NCI-H2196 (cell line): Measurements from ENCODE around the gene DCLK3.

ENCODE experiments used
- DNase-seq: peaks from one replicate; lab custom pipeline; 2025; ENCODE audit not compliant: unreplicated experiment; lab: John Stamatoyannopoulos, UW

Gene DCLK3

DNA sequence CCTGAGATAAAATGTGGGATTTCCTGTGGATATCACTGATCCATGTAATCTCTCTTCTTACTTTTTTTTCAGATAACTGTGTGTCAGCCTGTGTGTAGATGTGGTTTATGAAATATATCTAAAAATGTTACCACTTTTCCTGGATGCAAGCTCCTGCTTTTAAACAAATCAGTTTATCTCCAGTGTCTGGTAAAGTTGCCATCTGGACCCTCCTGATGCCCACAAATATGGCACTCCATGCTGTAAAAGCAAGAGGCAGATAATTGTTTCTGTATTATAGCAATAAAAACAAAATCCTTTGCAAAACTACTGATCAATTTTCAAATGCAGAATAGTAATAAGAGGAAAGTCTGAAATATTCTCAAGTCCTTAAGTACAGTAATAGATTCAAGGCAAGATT is 7.6 kb upstream of the DCLK3 start:
- no peak for DNase-seq

DNA sequence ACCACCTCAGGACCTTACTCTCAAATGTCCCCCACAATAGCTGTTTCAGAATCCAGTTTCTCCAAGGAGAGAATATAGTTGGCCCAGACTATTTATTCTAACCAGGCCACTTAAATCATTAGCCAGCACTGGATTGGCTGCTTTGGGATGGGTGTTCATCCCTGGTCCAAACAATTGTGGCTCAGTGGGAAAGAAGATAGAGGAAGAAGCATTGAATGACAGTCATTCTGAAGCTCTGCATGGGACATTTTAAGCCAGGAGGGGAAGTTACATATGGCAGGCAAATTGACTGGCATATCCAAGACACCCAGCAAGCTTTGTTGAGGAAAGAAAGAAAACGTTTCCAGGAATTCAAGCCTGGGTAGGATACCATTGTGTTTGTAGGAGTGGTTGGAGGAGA is 5.6 kb upstream of the DCLK3 start:
- no peak for DNase-seq

DNA sequence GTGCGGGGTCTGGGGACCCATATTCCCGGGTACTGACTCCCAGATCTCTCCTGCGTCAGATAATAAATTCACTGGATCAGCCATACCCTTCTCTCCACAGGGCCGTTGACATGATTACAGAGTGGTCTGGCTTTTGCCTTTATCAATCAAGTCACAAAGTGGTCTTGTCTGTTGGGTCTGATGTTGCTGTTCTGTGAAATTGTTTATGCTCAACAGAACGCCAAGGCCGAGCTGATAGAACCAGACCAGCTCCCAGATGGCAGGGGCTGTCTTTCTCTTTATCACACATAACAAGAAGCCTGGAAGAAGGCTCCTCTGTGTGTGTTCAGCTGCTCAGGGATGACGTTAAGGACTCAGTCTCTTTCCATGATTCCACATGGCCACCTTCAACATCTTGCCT is 751 bp upstream of the DCLK3 start:
- DNase-seq, result no peak

DNA sequence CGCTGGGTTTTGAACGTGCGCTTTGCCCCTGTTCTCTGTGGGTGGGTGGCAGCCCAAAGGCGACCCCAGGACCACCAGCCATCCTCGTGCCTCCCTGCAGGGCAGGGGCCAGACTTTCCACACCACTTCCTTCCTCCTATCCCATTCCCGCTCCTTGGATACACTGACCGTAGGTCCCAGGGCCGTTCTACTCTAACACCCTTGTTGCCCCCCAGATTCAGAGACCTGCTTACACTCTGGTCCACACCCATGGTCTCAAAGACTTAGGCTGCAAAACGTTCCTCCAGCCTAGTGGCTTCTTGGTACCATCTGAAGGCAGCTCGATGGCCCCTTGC is 318 bp upstream of the DCLK3 start:
- DNase-seq, result no peak

DNA sequence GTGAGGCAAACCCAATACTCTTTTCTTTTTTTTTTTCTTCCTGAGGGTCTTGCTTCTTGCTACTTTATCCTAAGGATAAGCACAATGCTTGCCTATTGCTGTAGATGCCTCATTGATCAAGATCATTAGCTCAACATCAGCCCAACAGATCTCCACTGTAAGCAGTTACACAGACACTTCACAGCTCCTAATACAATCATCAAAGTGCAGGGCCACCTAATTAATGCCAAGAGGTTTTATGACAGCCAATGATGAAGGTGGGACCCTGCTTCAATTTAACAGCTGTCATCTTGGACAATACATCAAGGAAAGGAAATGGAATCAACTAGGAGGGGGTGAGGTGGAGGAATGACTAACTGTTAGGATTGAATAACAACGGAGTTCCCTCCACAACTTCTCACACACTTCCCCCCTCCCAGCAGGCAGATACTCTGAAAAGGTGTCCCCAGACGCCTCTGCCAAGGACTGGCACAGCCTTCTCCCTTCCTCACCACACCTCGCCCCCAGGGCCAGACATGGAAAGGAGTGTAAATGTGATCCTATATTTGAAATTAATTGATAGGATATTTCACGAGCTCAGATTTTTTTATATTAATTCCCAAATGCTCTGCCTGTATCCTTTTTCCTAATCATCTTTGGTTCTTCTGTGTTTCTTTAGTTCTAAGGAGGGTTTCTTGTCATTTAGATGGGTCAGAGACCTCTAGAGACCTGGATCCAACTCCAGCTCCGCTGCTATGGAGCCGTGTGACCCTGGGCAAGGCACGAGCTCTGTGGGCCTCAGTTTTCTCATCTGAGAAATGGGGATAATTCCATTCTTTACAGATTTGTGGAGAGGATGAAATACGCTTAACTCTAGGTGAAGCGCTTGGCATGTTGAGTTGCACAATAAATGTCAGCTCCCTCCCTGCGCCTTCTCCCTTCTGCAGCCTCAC is 1.2 kb downstream of the DCLK3 start:
- DNase-seq, result no peak

DNA sequence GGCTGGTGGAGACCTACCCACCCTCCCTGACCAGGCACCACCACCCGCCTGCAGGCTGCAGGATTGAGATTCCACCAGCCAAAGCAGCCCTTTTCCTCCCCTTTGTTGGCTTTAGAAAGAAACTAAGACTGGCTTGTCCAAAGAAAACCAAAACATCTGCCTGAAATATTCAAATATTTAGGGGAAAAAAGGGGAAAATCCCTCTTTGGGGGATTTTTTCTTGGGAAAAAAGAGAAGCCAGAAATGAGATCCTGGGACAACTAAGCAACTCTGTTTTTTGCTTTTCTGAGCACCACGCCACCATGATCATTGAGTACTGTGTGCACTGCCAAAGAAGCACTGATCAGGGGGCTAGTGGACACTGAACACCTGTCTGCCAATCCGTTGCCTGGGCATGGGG is 2.6 kb downstream of the DCLK3 start:
- DNase-seq, result no peak

DNA sequence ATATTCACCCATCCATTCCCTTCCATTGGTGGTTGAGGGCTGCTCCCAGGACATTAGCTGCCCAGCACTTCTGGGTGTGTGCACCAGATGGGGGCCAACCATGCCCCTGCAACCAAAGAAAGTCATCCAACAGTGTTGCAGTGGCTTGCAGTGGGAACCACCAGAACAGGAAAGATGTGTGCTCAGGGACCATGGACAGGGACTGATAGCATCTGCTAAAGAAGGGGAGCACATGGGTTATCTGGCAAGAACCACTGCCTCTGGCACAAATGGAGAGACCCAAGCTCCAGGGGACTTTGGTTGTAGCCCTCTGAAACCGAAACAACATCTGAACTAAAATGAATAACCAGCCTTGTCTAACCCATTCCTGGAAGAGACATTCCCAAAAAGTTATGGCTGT is 8.1 kb downstream of the DCLK3 start:
- DNase-seq, result no peak

DNA sequence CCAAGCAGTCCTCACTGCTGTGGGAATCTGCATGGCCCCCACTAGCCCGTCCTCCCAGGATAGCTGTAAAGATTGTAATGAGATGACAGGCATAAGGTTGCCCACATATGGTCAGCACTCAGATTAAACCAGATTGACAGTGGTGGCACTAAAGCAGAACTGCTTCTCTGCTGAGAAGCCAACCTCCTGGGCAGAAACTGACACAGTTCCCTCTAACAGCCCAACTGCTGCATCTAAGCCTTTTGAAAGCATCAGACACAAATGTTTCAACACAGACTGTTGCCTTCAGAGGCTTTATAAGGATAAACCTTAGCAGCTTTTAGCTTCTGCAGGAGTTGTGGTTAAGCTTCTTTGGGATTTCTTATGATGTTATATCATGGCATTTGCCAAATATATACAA is 13.0 kb downstream of the DCLK3 start:
- DNase-seq, result no peak

DNA sequence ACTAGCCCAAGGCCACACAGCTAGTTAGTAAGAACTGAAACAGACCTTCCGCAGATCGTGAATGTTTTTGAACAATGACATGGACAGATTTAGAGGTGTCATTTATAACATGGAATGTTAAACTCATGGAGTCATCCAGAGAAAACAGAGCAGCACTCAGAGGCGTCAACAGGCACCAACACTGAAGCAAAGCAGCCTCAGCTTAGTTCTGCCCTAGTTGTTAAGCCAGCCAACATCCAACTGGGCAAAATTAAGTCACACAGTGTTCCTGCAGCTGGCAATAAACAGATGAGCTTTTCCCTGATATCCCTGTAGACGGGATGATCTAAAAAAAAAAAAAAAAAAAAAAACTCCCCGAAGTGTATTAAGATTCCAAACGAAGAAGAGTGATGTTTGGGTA is 13.6 kb downstream of the DCLK3 start:
- DNase-seq, result no peak

DNA sequence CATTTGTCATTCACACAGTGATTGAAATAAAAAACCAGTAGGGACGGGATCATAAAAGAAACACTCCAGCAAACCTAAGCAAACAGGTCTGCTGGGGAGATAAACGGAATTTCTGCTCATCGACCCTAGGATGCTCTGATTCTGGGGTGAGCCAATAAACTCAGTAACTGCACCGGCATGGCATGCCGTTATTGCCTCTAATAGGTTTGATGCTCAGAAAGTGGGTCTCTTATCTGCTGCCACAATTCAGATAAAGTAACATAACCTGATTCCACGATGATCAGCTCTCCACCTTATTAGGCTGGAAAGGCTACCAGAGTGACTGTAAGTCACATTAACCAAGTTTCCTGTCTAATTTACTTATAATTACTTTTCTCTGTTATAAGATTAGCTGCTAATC is 19.6 kb downstream of the DCLK3 start:
- no peak for DNase-seq

DNA sequence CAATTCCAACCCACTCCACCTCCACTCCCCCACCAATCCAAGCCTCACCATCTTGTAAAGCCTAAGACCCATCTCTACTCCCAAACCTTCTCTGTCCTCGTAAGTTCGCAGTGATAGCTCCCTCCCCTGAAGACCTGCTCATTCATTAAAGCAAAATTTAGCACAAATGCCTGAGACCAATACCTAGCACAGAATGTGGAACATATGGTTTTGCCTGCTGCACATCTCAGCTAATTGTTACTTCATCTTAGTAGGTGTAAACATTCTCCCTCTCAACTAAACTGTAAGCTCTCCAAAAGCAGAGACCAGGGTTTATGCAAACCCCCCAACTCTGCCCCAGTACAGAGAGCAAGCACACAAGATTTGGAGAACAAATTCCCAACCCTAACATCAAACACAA is 20.5 kb downstream of the DCLK3 start:
- no peak for DNase-seq

DNA sequence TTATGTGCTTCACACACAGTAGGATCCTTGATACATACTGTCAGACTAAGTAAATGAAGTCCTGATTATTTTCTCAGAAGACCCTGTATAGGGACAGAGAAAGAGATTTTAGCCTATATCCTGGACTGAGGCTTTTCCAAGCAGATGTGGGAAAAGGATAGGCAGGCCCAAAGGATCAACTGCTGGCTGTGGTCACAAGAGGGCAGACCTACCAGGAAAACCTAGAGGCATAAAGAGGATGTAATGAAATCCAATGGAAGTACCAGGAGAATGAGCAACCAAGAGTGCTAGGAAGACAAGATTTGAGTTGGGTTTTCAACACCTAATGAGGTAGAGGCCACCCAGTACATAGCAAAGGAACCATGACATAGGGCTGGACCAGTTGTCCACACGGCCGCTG is 23.1 kb downstream of the DCLK3 start:
- DNase-seq, result no peak

DNA sequence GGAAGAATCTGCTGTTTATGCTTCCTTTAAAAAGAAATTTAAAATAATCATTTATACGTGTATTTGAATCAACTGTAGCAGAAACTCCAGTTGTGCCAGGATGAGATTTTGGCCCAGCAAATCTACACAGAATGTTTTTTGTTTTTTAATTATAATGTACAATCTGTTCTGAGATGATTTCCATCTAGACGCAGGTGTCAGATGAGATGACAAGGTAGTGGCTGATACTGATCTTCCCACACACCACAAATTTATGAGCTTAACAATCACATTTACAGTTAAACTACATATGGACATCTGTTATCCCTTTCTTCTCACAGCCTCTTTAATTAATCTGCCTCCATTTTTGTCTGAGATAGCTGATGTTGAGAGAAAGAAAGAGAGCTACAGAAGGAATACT is 23.6 kb downstream of the DCLK3 start:
- DNase-seq, result no peak

DNA sequence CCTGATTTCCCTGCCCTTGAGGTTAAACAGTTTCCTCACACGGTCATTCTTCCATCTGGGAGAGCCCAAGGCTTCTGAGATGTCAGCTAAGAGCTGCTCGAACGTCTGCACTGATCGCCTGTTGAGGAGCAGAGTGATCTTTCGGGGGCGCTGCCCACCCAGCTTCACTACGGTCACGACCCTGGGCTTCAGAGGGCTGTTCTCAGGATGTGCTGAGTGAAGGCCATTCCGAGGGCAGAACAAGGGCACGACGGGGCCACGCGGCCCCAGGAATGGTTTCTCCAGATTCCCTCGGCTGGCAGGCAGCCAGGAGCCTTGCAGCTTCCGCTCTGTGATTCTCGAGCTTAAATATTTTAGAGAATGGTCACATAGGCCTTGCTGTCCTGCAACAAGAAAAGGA is 25.7 kb downstream of the DCLK3 start:
- DNase-seq, result no peak

DNA sequence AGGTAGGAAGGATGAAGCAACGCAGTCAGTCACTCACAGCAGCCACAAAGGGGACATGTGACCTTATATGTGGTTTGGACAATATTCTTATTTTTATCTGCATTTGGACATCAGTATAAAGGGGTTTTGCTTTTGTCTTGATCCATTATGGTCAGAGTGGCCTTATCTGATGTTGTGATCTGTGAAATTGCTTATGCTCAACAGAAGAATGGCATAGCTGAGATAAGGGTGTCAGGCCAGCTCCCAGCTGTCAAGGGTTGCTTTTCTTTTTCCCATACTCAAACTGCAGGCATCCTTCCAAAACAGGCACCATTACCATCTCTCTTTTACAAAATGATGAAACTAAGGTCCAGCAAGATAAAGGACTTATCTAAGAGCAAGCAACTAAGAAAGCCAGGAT is 28.1 kb downstream of the DCLK3 start:
- no peak for DNase-seq

DNA sequence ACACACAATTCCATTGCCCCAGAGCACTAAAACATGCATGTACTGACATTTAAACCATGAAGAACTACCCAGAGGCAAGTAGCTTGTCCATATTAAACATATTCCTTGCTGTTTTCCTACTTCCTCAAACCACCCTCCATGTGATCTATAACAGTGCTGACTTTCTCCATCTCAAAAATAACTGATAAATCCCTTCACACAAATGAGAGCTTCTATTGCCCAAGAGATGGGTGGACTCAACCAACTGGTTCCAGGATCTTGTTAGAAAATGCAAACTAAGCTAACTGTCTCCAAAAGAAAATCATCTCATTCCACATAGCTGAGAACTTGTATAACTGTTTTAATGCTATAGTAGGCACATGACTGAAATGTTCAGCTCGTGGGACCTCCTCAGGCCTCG is 29.6 kb downstream of the DCLK3 start:
- no peak for DNase-seq

DNA sequence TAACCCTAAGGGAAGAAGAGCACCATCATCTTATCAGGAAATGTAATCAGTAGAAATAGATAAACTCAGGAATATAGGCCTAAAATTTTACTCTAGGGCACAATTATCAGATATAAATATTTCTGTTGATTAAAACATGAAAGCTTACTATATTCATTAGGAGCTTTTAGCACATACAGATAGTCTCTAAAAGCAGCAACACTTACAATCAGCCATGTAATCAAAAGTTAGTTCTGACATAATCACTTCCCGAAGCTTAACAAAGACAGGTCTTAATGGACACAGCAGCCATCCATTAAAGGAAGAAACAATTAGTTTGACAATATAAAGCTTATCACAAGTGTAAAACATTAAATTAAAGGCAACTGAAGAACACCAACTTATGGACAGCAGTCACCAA is 30.6 kb downstream of the DCLK3 start:
- DNase-seq, result no peak

DNA sequence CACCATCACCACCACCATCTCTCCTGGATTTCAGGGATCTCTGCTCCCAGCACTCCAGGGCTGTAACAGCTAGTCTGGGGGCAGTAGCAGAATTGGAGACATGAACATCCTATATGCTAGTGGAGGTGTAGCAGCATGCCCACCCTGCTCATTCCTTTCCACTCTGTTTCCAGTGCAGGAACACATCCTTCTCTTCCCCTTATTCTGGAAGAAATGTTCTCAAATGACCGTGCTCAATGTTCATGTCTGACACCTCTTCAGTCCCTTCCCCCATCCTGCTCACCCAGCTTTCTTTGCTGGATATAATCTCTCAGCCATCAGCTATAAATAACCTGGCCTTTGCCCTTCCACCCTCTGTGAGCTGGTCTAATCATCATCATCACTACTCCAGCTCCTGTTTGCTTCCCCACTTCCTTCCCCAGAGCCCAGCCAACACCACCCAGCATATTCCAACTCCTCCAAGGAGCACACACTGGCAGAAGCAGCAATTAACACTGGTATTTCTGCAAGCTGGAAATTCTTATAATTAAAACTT is 31.1 kb downstream of the DCLK3 start:
- no peak for DNase-seq

DNA sequence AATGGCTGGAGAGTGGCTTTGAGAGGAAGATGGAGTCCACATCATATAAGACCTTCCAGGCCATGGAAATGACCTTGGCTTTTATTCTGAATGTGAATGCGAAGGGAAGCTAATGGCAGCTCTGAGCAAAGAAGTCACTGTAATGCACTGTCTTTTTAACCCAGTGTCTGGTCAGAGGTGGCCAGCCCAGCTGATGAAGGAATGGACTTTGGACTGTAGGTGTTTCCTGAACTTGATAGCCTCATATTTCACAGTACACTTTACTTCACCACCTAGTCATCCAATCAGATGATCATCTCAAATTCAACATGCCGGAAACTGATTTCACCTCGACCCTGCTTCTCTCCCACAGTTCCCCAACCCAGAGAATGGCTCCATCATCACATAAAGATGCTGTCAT is 33.4 kb downstream of the DCLK3 start:
- no peak for DNase-seq

DNA sequence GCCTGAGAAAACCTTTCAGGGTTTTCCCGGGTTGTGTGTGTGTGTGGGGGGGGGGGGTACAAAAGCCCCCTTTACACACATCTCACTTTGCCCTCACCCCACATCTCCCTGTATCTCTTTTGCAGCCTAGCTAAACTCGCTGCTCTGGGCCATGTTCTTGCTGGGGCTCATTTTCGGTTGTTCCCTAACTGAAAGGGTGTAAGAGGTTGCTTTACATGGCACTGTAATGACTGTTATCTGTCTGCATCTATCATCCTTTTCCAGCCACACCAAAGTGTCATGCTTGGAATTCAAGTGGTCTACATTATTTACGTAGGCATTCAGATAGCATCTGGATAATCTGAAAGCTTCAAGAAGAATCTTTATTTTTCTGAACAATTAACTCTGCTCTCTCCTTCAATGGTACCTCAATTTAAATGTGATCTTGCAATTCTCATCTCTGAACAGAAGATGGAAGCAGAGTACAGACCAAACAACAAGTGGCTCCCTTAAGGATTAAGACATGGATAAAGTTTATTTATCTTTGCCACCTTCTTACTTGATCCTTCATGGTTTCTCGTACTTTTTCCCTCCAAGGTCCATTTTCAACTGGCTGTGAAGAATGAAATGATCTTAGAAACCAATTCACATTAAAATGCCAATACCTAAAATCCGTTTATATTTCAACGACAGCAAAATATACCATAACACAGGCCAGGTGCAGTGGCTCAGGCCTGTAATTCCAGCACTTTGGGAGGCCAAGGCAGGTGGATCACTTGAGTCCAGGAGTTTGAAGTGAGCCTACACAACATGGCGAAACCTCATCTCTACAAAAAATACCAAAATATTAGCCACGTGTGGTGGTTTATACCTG is 34.9 kb downstream of the DCLK3 start:
- peak; percentile 9 for DNase-seq

DNA sequence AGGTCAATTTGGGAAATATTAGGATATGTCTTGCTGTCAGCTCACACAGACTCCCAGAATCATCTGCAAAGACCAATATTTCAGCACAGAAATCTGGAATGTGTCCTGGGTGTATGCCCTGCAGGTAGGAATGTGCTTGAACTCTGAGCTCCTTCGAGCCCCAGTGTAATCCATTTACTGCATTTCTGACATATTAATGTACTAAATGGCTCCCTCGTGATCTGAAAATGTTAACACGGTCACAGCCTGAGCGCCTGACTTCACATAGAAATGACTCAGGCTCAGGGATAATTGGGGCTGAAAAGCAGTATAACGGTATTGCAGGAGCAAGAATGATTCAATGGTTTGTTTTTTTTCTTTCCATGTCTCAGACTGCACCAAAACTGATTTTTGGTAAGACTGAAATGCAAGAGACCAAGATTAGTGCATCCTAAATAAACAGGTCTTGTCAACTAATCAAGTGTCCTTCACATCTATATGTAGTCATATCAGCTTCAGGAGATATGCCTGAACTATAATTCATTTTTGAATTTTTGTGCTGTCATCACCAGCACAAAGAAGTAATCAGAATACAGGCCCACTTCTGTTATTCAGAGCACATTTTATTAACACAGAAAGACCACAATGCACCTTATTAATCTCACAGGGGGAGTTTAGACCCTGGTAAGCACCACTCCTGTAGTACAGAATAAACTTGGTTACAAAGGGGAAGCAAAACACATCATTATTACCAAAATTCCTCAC is 49.8 kb downstream of the DCLK3 start:
- no peak for DNase-seq
